SK-N-SH (cell line): ENCODE data around the gene ERGIC1. TPM values are rescaled to one million over a fixed set of nuclear protein-coding genes. Genes with fewer than 3 reads are reported as not detected.

Source experiments
- CTCF ChIA-PET: fragments of 300-600, 350-600 bp; formaldehyde crosslinking; extraction: SDS; loops from one replicate; lab custom pipeline; 2021; lab: Yijun Ruan, JAX
- POLR2A ChIA-PET: fragments of 350-600 bp; sonication (Branson Sonifier 250); formaldehyde crosslinking; extraction: SDS; loops from one replicate; lab custom pipeline; 2020; ENCODE audit warnings: antibody characterized with exemption, inconsistent platforms; lab: Yijun Ruan, JAX
- DNase-seq: peaks from one replicate; pipeline ENCODE4 v3.0.0; 2012
- H2AFZ ChIP-seq: fragments of 200-600 bp; sonication (generic); 2 replicates; pipeline ENCODE4 v1.8.1; 2016; ENCODE audit warnings: antibody characterized with exemption, mild to moderate bottlenecking, low read depth
- H3F3A ChIP-seq: fragments of 200-600 bp; sonication (generic); replicated peaks from 2 replicates; pipeline ENCODE3; 2016; ENCODE audit warnings: antibody characterized with exemption, mild to moderate bottlenecking; ENCODE audit not compliant: insufficient read depth
- H3K27ac ChIP-seq, 2 experiments: fragments of 200-500 bp in 1 of 2; fragments of 200-600 bp in 1 of 2; sonication (Bioruptor generic) in 1 of 2; sonication (generic), shearing (Covaris generic) in 1 of 2; 2 replicates each; pipeline versions ENCODE4 v1.5.1 to v1.6.1; 2014 to 2016; ENCODE audit warnings: low read depth in 2 of 2, inconsistent platforms in 1 of 2, low read length in 1 of 2, mild to moderate bottlenecking in 1 of 2, mixed read lengths in 1 of 2
- H3K27me3 ChIP-seq: fragments of 200-600 bp; sonication (generic), shearing (Covaris generic); 2 replicates; pipeline ENCODE4 v1.6.1; 2016; ENCODE audit warnings: mixed run types; ENCODE audit not compliant: insufficient read depth
- H3K36me3 ChIP-seq, 2 experiments: fragments of 200-500 bp in 1 of 2; fragments of 200-600 bp in 1 of 2; sonication (Bioruptor generic) in 1 of 2; sonication (generic) in 1 of 2; replicated peaks in 1 of 2; 2 replicates each; pipeline versions ENCODE3 to v1.5.1; 2014 to 2016; ENCODE audit warnings: low read length in 1 of 2, mild to moderate bottlenecking in 1 of 2; ENCODE audit not compliant: insufficient read depth in 2 of 2, control insufficient read depth in 1 of 2
- H3K4me1 ChIP-seq, 2 experiments: fragments of 200-500 bp in 1 of 2; fragments of 200-600 bp in 1 of 2; sonication (Bioruptor generic) in 1 of 2; sonication (generic), shearing (Covaris generic) in 1 of 2; 2 replicates each; pipeline versions ENCODE4 v1.5.1 to v1.6.1; 2014 to 2016; ENCODE audit warnings: low read depth in 1 of 2, low read length in 1 of 2, mixed run types in 1 of 2; ENCODE audit not compliant: insufficient read depth in 2 of 2, control insufficient read depth in 1 of 2
- H3K4me2 ChIP-seq: fragments of 200-600 bp; sonication (generic), shearing (Covaris generic); 2 replicates; pipeline ENCODE4 v1.6.1; 2017; ENCODE audit warnings: mixed run types
- H3K4me3 ChIP-seq, 2 experiments: fragments of 200-500 bp in 1 of 2; fragments of 200-600 bp in 1 of 2; sonication (Bioruptor generic) in 1 of 2; sonication (generic), shearing (Covaris generic) in 1 of 2; 2 replicates each; pipeline versions ENCODE4 v1.5.1 to v1.8.1; 2014 to 2016; ENCODE audit warnings: low read depth in 2 of 2, inconsistent platforms in 1 of 2, low read length in 1 of 2, mild to moderate bottlenecking in 1 of 2, mixed read lengths in 1 of 2, moderate library complexity in 1 of 2
- H3K79me2 ChIP-seq: fragments of 200-600 bp; sonication (generic); 2 replicates; pipeline ENCODE4 v1.8.1; 2017; ENCODE audit warnings: mild to moderate bottlenecking; ENCODE audit not compliant: insufficient read depth
- H3K9ac ChIP-seq: fragments of 200-600 bp; sonication (generic); 2 replicates; pipeline ENCODE4 v1.6.1; 2017; ENCODE audit warnings: mixed run types
- H3K9me2 ChIP-seq: fragments of 200-600 bp; sonication (generic); 2 replicates; pipeline ENCODE4 v1.6.1; 2017; ENCODE audit warnings: mixed run types
- H3K9me3 ChIP-seq: fragments of 200-600 bp; sonication (generic); 2 replicates; pipeline ENCODE4 v1.6.1; 2017; ENCODE audit warnings: mixed run types, mild to moderate bottlenecking, moderate library complexity
- H4K20me1 ChIP-seq: fragments of 200-600 bp; sonication (generic); 2 replicates; pipeline ENCODE4 v1.6.1; 2017; ENCODE audit warnings: mild to moderate bottlenecking, mixed run types; ENCODE audit not compliant: insufficient read depth
- CHD2 ChIP-seq: fragments of 150-350 bp; IDR thresholded peaks from 2 replicates; pipeline ENCODE4 v1.6.1; 2018; ENCODE audit warnings: low read length; ENCODE audit not compliant: partially characterized antibody
- EP300 ChIP-seq, 2 experiments: IDR thresholded peaks; 2 replicates each; pipeline versions ENCODE4 v1.4.0 to v1.6.1; 2012; ENCODE audit warnings: borderline replicate concordance in 1 of 2, low read depth in 1 of 2, low read length in 1 of 2
- FOSL2 ChIP-seq: IDR thresholded peaks from 2 replicates; pipeline ENCODE4 v1.4.0; 2012; ENCODE audit warnings: low read depth, mild to moderate bottlenecking, moderate library complexity, borderline replicate concordance
- FOXM1 ChIP-seq: IDR thresholded peaks from 2 replicates; pipeline ENCODE4 v1.4.0; 2012; ENCODE audit warnings: low read depth, mild to moderate bottlenecking
- GATA2 ChIP-seq: sonication (generic); formaldehyde crosslinking; IDR thresholded peaks from 2 replicates; pipeline ENCODE4 v1.5.0; 2020; ENCODE audit warnings: mild to moderate bottlenecking, missing genetic modification reagents
- MEF2A ChIP-seq: IDR thresholded peaks from 2 replicates; pipeline ENCODE4 v1.4.0; 2012; ENCODE audit warnings: low read depth, borderline replicate concordance
- NFIC ChIP-seq: IDR thresholded peaks from 2 replicates; pipeline ENCODE4 v1.4.0; 2012; ENCODE audit warnings: borderline replicate concordance
- NRF1 ChIP-seq: IDR thresholded peaks from 2 replicates; pipeline ENCODE4 v1.6.1; 2012; ENCODE audit warnings: low read depth, mild to moderate bottlenecking, low read length
- POLR2AphosphoS5 ChIP-seq: IDR thresholded peaks from 2 replicates; pipeline ENCODE4 v1.6.1; 2012; ENCODE audit warnings: low read depth, low read length
- RAD21 ChIP-seq: IDR thresholded peaks from 2 replicates; pipeline ENCODE4 v1.6.1; 2012; ENCODE audit warnings: mild to moderate bottlenecking, low read length
- RXRA ChIP-seq: IDR thresholded peaks from 2 replicates; pipeline ENCODE4 v1.4.0; 2012; ENCODE audit warnings: low read depth, mild to moderate bottlenecking, borderline replicate concordance
- TCF12 ChIP-seq: IDR thresholded peaks from 2 replicates; pipeline ENCODE4 v1.4.0; 2012
- TEAD4 ChIP-seq: IDR thresholded peaks from 2 replicates; pipeline ENCODE4 v1.4.0; 2012; ENCODE audit warnings: mild to moderate bottlenecking, borderline replicate concordance; ENCODE audit not compliant: insufficient read depth
- YY1 ChIP-seq: IDR thresholded peaks from 2 replicates; pipeline ENCODE4 v1.4.0; 2012; ENCODE audit warnings: low read depth, mild to moderate bottlenecking
- WGBS: methylation state at CpG from one replicate; pipeline ENCODE4 v1.1.6; 2017; ENCODE audit warnings: low lambda C conversion rate; 5-methylcytosine and 5-hydroxymethylcytosine counted together
- polyA plus RNA-seq, 3 experiments: library from polyadenylated mRNA; depleted of rRNA; stranded (reverse); fragments of >200 nt; gene quantifications; 2 replicates each; pipeline ENCODE4 v1.2.3, GENCODE V29; 2012
- TF ChIP-seq, protein P1 (sequence below): fragments of 150-350 bp; IDR thresholded peaks from 2 replicates; pipeline ENCODE4 v1.6.1; 2017; ENCODE audit warnings: antibody characterized with exemption, low read length, low read depth, borderline replicate concordance

The ERGIC1 gene
- polyA plus RNA-seq, 1 of the 3 experiments (the other 2 are of a cell fraction) = 101 TPM

DNA sequence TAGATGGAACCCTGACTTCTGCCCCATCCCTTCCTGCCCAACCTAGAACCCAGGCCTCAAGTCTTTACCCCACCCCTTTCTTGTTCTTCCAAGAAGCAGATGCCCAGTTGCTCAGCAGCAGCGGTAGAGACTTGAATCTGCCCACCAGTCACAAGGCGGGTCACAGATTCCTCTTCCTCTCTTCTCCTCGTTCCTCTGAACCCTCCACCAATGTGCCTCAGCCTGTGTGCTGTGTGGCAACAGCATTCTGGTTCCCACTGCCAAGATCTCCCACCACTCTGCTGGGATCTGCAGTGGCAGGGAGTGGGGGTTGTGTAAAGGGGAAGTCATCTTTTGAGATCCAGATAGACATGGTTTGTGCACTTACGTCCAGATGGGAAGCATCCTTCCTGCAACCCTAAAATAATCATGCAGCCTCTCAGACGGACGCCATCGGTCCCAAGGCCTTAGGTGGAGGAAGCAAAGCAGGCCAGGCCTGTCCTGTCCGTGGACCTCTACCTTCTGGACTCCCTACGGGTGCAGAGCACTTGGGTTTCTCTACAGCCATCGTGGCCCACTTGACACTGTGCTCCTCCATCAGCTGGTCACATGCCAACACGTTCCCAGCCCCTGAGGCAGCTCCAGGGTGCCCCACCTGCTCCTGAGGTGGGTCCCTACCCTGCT, 117.5 kb downstream of the ERGIC1 start:
- POLR2A ChIA-PET = no interaction called here

DNA sequence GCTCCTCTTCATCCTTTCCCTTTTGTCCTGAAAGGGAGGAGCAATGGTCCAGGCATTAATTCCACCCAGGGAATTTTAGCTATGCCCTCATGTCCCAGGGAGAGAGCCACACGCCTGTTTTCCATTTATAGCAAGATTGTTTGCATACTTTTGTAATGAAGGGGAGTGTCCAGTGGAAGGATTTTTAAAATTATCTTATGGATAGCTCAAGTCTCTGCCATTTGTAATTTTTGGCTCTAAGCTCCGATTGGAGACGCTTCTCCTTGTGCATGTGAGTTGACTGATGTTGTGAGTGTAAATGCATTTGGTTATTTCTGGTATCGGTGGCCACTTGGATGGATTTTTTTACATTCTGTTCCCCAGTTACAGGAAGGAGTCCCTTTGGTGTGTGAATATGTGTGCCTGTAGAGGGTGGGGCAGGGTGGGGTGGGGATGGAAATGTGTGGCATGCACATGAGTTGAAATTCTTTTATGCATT, 118.0 kb downstream of the ERGIC1 start:
- no peaks in the 10 kb centered on the region for H3K9me3 ChIP-seq
- peaks cover 0 to 13% of the 10 kb centered on the region in 2 experiments for H3K36me3 ChIP-seq
- ChIA-PET CTCF (interaction anchor here (0.8 to 1.7 kb wide), 5 partner anchors 13 to 238 kb away, joined by 3 to 7 read pairs (median 4); no protein-coding TSS in a partner anchor), POLR2A (no interaction called here)
- no peaks in the 10 kb centered on the region for H3K27me3 ChIP-seq
- 0 out of 2 replicates have a peak overlapping the region, but pooled peaks have one; percentile 17 for H3K4me2 ChIP-seq
- no peaks in the 10 kb centered on the region for H3K9me2 ChIP-seq
- TF ChIP-seq FOSL2 = no peak
- no peak for TF ChIP-seq FOXM1
- 0 out of 2 replicates have a peak, but pooled peaks have one; percentile 17 for TF ChIP-seq MEF2A
- no peak for TF ChIP-seq YY1
- no peak for TF ChIP-seq RXRA
- no peak for TF ChIP-seq GATA2 (CRISPR knock-in tag)
- peak; percentile 71 for TF ChIP-seq TCF12
- TF ChIP-seq NFIC = peak; percentile 18; the same call in 1 of the 2 replicates
- no peak for TF ChIP-seq POLR2AphosphoS5
- no peak for TF ChIP-seq NRF1
- TF ChIP-seq, protein P1, sequence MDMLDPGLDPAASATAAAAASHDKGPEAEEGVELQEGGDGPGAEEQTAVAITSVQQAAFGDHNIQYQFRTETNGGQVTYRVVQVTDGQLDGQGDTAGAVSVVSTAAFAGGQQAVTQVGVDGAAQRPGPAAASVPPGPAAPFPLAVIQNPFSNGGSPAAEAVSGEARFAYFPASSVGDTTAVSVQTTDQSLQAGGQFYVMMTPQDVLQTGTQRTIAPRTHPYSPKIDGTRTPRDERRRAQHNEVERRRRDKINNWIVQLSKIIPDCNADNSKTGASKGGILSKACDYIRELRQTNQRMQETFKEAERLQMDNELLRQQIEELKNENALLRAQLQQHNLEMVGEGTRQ = no peak
- peak in 1 of 2 experiments; percentile 41; a peak in 1 of 4 replicates for TF ChIP-seq EP300 (IDR thresholded peaks at IDR 0.05; ENCODE audit: borderline replicate concordance in 1 of 2, low read depth in 1 of 2, low read length in 1 of 2)
- no peak for TF ChIP-seq CHD2
- no peak for DNase-seq
- H3K4me3 ChIP-seq = no peak overlapping the region
- peaks cover 4% of the 10 kb centered on the region; the same call in 1 of the 2 replicates for H3K79me2 ChIP-seq
- H4K20me1 ChIP-seq = no peaks in the 10 kb centered on the region
- H3F3A ChIP-seq = peaks cover 50% of the 10 kb centered on the region
- H3K9ac ChIP-seq = no peak overlapping the region
- 43% methylated on average over 4 of the region's 4 CpGs for WGBS
- peaks cover 0 to 29% of the 10 kb centered on the region in 2 experiments; a peak in 3 of 4 replicates for H3K4me1 ChIP-seq
- no peak overlapping the region for H2AFZ ChIP-seq
- peak overlapping the region; percentile 41 to 97; a peak in 3 of 4 replicates for H3K27ac ChIP-seq

More for the DNA sequence above, 117.5 kb downstream of the ERGIC1 start:
- H3K9ac ChIP-seq = no peak overlapping the region
- peaks cover 4% of the 10 kb centered on the region; the same call in 1 of the 2 replicates for H3K79me2 ChIP-seq
- no peaks in the 10 kb centered on the region for H3K9me3 ChIP-seq
- H3K4me1 ChIP-seq = peaks cover 0 to 28% of the 10 kb centered on the region in 2 experiments; a peak in 3 of 4 replicates
- 0 out of 2 replicates have a peak overlapping the region, but pooled peaks have one; percentile 17 for H3K4me2 ChIP-seq
- H3K27me3 ChIP-seq = no peaks in the 10 kb centered on the region
- H3K36me3 ChIP-seq = peaks cover 0 to 13% of the 10 kb centered on the region in 2 experiments
- DNase-seq = no peak
- 82% methylated on average over 10 of the region's 11 CpGs for WGBS
- CTCF ChIA-PET = interaction anchor here (0.8 to 1.7 kb wide), 5 partner anchors 12 to 237 kb away, joined by 3 to 7 read pairs (median 4); no protein-coding TSS in a partner anchor
- TF ChIP-seq NFIC (no peak), TEAD4 (no peak), RAD21 (no peak), FOXM1 (no peak)
- peaks cover 45% of the 10 kb centered on the region for H3F3A ChIP-seq
- peak overlapping the region; percentile 41 to 97; a peak in 3 of 4 replicates for H3K27ac ChIP-seq
- H2AFZ ChIP-seq = no peak overlapping the region
- no peak overlapping the region for H3K4me3 ChIP-seq
- H3K9me2 ChIP-seq = no peaks in the 10 kb centered on the region
- H4K20me1 ChIP-seq = no peaks in the 10 kb centered on the region
